Activated CD4-positive, alpha-beta memory T cell treated with anti-CD3 and anti-CD28 coated beads, Interleukin-2, amount 10 ng/mL, durations not matched to agents 7 days and 5 days (primary cell): ENCODE measurements around the gene SLC9A5. TPM values are rescaled to one million over a fixed set of nuclear protein-coding genes. Genes with fewer than 3 reads are reported as not detected.
A peak's percentile ranks its signal among the peaks of the same experiment; 100 is the strongest.

Experiments used
- CTCF ChIA-PET: fragments of 350-600 bp; sonication (Branson Sonifier 250); formaldehyde crosslinking; loops from one replicate; lab custom pipeline; 2021; ENCODE audit warnings: antibody characterized with exemption, inconsistent platforms; lab: Charles Lee
- POLR2A ChIA-PET: fragments of 350-600 bp; sonication (Branson Sonifier 250); formaldehyde crosslinking; loops from one replicate; lab custom pipeline; 2021; ENCODE audit warnings: antibody characterized with exemption; lab: Charles Lee
- DNase-seq: peaks from one replicate; pipeline ENCODE4 v3.0.0-alpha.2; 2020
- H3K27ac Mint-ChIP-seq: one replicate; pipeline ENCODE4 v1.8.0; 2021; ENCODE audit warnings: mild to moderate bottlenecking, mixed read lengths
- H3K27me3 Mint-ChIP-seq: one replicate; pipeline ENCODE4 v1.8.0; 2021; ENCODE audit warnings: mixed read lengths
- H3K36me3 Mint-ChIP-seq: one replicate; pipeline ENCODE4 v1.8.0; 2021; ENCODE audit warnings: low read depth, mixed read lengths
- H3K4me1 Mint-ChIP-seq: one replicate; pipeline ENCODE4 v1.8.0; 2021; ENCODE audit warnings: mixed read lengths
- H3K4me3 Mint-ChIP-seq: one replicate; pipeline ENCODE4 v1.8.0; 2021; ENCODE audit warnings: mild to moderate bottlenecking, mixed read lengths
- H3K9me3 Mint-ChIP-seq: one replicate; pipeline ENCODE4 v1.8.0; 2021; ENCODE audit warnings: mixed read lengths
- total RNA-seq, 2 experiments: library from RNA; stranded (reverse); gene quantifications; one replicate each; pipeline ENCODE4 v1.2.3, GENCODE V29; 2021

Gene SLC9A5
- total RNA-seq, 2 experiments from 2014 or later, result 2.2 to 2.8 TPM

GRCh38 chr16:67207249-67208091 lies 41.3 kb upstream of the SLC9A5 start:
- ChIA-PET CTCF (interaction anchor here (2.0 kb wide), 1 partner anchor 10 kb away, joined by 6 read pairs; no protein-coding TSS in a partner anchor), POLR2A (interaction anchor here (0.7 to 3.6 kb wide), 4 partner anchors 10 to 48 kb away, joined by 3 to 20 read pairs (median 8); partner anchors contain the start of gene TMEM208)
- Mint-ChIP-seq H3K36me3 (peaks cover 14% of the 10 kb centered on the region), H3K27me3 (no peaks in the 10 kb centered on the region), H3K4me3 (no peak overlapping the region), H3K9me3 (no peaks in the 10 kb centered on the region), H3K4me1 (no peaks in the 10 kb centered on the region), H3K27ac (no peak overlapping the region)
- DNase-seq, result no peak

GRCh38 chr16:67208154-67208896 lies 40.5 kb upstream of the SLC9A5 start:
- ChIA-PET POLR2A (interaction anchor here (0.7 to 3.6 kb wide), 8 partner anchors 9 to 49 kb away, joined by 3 to 20 read pairs (median 4); partner anchors contain the start of gene TMEM208), CTCF (interaction anchor here (0.8 to 2.0 kb wide), 2 partner anchors 11 to 19 kb away, joined by 4 to 6 read pairs; partner anchors contain the start of gene TMEM208)
- Mint-ChIP-seq H3K4me1 (no peaks in the 10 kb centered on the region), H3K4me3 (no peak overlapping the region), H3K27ac (no peak overlapping the region), H3K9me3 (no peaks in the 10 kb centered on the region), H3K27me3 (no peaks in the 10 kb centered on the region), H3K36me3 (peaks cover 14% of the 10 kb centered on the region)
- no peak for DNase-seq

- Mint-ChIP-seq H3K27ac (no peak overlapping the region), H3K4me1 (no peaks in the 10 kb centered on the region), H3K9me3 (no peaks in the 10 kb centered on the region), H3K27me3 (no peaks in the 10 kb centered on the region), H3K4me3 (no peak overlapping the region), H3K36me3 (peaks cover 8% of the 10 kb centered on the region)
- DNase-seq, result no peak
- CTCF ChIA-PET, result interaction anchor here (0.5 to 2.0 kb wide), 2 partner anchors 12 to 49 kb away, joined by 4 to 6 read pairs; no protein-coding TSS in a partner anchor
- POLR2A ChIA-PET, result interaction anchor here (0.8 to 3.6 kb wide), 5 partner anchors 16 to 35 kb away, joined by 4 to 20 read pairs (median 9); partner anchors contain the start of gene TMEM208
These were observed 39.2 kb upstream of the SLC9A5 start for GRCh38 chr16:67209565-67209964.

- DNase-seq, result no peak
- ChIA-PET POLR2A (interaction anchor here (1.0 to 3.6 kb wide), 3 partner anchors 13 to 34 kb away, joined by 3 to 14 read pairs (median 9); no protein-coding TSS in a partner anchor), CTCF (interaction anchor here (2.4 kb wide), 1 partner anchor 12 kb away, joined by 7 read pairs; the partner anchor contains the start of gene ELMO3)
- Mint-ChIP-seq H3K4me1 (no peaks in the 10 kb centered on the region), H3K27me3 (no peaks in the 10 kb centered on the region), H3K4me3 (no peak overlapping the region), H3K27ac (no peak overlapping the region), H3K9me3 (no peaks in the 10 kb centered on the region), H3K36me3 (peaks cover 8% of the 10 kb centered on the region)
These were observed 38.5 kb upstream of the SLC9A5 start for GRCh38 chr16:67210069-67210937.

- ChIA-PET POLR2A (no interaction called here), CTCF (interaction anchor here (1.1 to 2.4 kb wide), 3 partner anchors 13 to 57 kb away, joined by 3 to 7 read pairs (median 5); partner anchors contain the start of gene ELMO3)
These were observed 37.1 kb upstream of the SLC9A5 start for GRCh38 chr16:67211674-67212073.

GRCh38 chr16:67212766-67213165 lies 36.0 kb upstream of the SLC9A5 start:
- H3K36me3 Mint-ChIP-seq, result no peaks in the 10 kb centered on the region
- POLR2A ChIA-PET, result interaction anchor here (0.9 to 1.7 kb wide), 3 partner anchors 8 to 19 kb away, joined by 3 to 5 read pairs (median 4); no protein-coding TSS in a partner anchor
- H3K27me3 Mint-ChIP-seq, result no peaks in the 10 kb centered on the region
- DNase-seq, result no peak
- no peak overlapping the region for H3K4me3 Mint-ChIP-seq
- peaks cover 11% of the 10 kb centered on the region for H3K4me1 Mint-ChIP-seq
- CTCF ChIA-PET, result interaction anchor here (0.7 to 1.4 kb wide), 4 partner anchors 15 to 811 kb away, joined by 3 to 5 read pairs (median 3); no protein-coding TSS in a partner anchor
- H3K27ac Mint-ChIP-seq, result no peak overlapping the region
- no peaks in the 10 kb centered on the region for H3K9me3 Mint-ChIP-seq

More at GRCh38 chr16:67211674-67212073, 37.1 kb upstream of the SLC9A5 start:
- H3K4me1 Mint-ChIP-seq, result peaks cover 3% of the 10 kb centered on the region
- H3K27me3 Mint-ChIP-seq, result no peaks in the 10 kb centered on the region
- DNase-seq, result no peak
- no peaks in the 10 kb centered on the region for H3K9me3 Mint-ChIP-seq
- no peak overlapping the region for H3K27ac Mint-ChIP-seq
- no peak overlapping the region for H3K4me3 Mint-ChIP-seq
- H3K36me3 Mint-ChIP-seq, result no peaks in the 10 kb centered on the region

- no peak overlapping the region for H3K27ac Mint-ChIP-seq
- POLR2A ChIA-PET, result interaction anchor here (0.9 to 1.8 kb wide), 4 partner anchors 9 to 31 kb away, joined by 3 to 5 read pairs (median 4); no protein-coding TSS in a partner anchor
These were observed 35.4 kb upstream of the SLC9A5 start for GRCh38 chr16:67213197-67214019.

GRCh38 chr16:67215706-67216105 lies 33.1 kb upstream of the SLC9A5 start:
- DNase-seq, result no peak
- POLR2A ChIA-PET, result interaction anchor here (1.1 to 1.8 kb wide), 2 partner anchors 11 to 29 kb away, joined by 3 to 4 read pairs; partner anchors contain the start of gene TMEM208
- Mint-ChIP-seq H3K4me1 (peaks cover 12% of the 10 kb centered on the region), H3K27ac (no peak overlapping the region), H3K9me3 (no peaks in the 10 kb centered on the region), H3K36me3 (no peaks in the 10 kb centered on the region), H3K27me3 (no peaks in the 10 kb centered on the region), H3K4me3 (no peak overlapping the region)
- CTCF ChIA-PET, result no interaction called here

More at GRCh38 chr16:67213197-67214019, 35.4 kb upstream of the SLC9A5 start:
- CTCF ChIA-PET, result interaction anchor here (1.4 kb wide), 1 partner anchor 114 kb away, joined by 3 read pairs; no protein-coding TSS in a partner anchor
- no peaks in the 10 kb centered on the region for H3K36me3 Mint-ChIP-seq
- H3K4me3 Mint-ChIP-seq, result no peak overlapping the region
- DNase-seq, result no peak
- no peaks in the 10 kb centered on the region for H3K9me3 Mint-ChIP-seq
- no peaks in the 10 kb centered on the region for H3K27me3 Mint-ChIP-seq
- H3K4me1 Mint-ChIP-seq, result peaks cover 12% of the 10 kb centered on the region

- POLR2A ChIA-PET, result interaction anchor here (1.2 kb wide), 1 partner anchor 9 kb away, joined by 3 read pairs; no protein-coding TSS in a partner anchor
- CTCF ChIA-PET, result no interaction called here
- Mint-ChIP-seq H3K27me3 (no peaks in the 10 kb centered on the region), H3K9me3 (no peaks in the 10 kb centered on the region), H3K4me3 (no peak overlapping the region), H3K36me3 (no peaks in the 10 kb centered on the region), H3K27ac (no peak overlapping the region), H3K4me1 (peaks cover 12% of the 10 kb centered on the region)
- no peak for DNase-seq
These were observed 31.9 kb upstream of the SLC9A5 start for GRCh38 chr16:67216612-67217490.

- H3K4me1 Mint-ChIP-seq, result peaks cover 57% of the 10 kb centered on the region
- ChIA-PET POLR2A (interaction anchor here (0.6 to 1.7 kb wide), 4 partner anchors 13 to 241 kb away, joined by 3 to 5 read pairs (median 3); partner anchors contain the start of gene FHOD1), CTCF (interaction anchor here (1.8 to 6.2 kb wide), 2 partner anchors 22 to 176 kb away, joined by 4 to 58 read pairs; partner anchors contain the start of gene FHOD1)
- H3K27me3 Mint-ChIP-seq, result no peaks in the 10 kb centered on the region
- no peak for DNase-seq
- peak overlapping the region; percentile 67 for H3K27ac Mint-ChIP-seq
- H3K36me3 Mint-ChIP-seq, result peaks cover 15% of the 10 kb centered on the region
- H3K4me3 Mint-ChIP-seq, result no peak overlapping the region
- no peaks in the 10 kb centered on the region for H3K9me3 Mint-ChIP-seq
These were observed 24.8 kb upstream of the SLC9A5 start for GRCh38 chr16:67223992-67224391.
